ENCODE data around the gene CLCN7. TPM values are rescaled to one million over a fixed set of nuclear protein-coding genes. Genes with fewer than 3 reads are reported as not detected.

CLCN7 gene
- polyA plus RNA-seq, 1 donor from 2014 or later: 40.9 TPM

DNA sequence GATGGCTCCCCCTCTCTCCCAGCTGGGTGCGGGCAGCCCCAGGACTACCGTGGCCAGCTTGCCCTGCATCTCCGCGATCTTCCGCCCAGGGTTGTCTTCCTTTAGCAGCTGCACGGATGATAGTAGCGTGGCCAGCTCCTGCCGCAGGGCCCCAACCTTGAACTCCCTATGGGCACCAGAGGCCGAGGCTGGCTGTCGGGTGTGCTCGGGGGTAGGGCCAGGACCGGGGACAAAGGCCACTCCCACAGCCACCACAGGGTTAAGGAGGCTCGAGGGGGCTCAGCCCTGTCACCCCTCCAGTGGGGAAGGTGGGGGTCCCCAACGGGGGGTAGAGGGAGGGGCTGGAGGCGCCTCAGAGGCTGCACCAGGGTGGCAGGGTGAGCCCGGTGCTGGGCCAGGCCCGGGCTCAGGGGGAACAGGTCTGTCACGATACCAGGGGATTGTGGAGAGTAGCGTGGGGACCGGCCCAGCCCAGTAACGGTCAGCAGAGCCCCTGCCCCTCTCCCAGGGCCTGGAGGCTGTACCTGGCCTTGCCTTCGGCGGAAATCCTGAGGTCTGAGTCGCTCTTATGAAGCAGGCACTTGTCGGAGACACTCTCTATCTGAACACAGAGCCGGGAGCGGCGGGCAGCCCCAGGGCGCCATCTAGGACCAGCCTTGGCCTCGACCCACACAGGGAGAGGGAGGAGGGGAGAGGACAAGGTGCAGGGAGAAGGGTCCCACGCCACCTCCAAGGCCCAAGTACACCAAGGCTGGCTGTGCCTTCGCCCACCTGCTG is 38.7 kb downstream of the CLCN7 start:
- Histone ChIP-seq H3K9me3 (ENCODE audit: low read length) (no peaks in the 10 kb centered on the region), H3K27me3 (ENCODE audit: insufficient read depth, low read depth, low read length) (no peaks in the 10 kb centered on the region), H4K20me1 (ENCODE audit: insufficient read depth) (no peaks in the 10 kb centered on the region), H3F3A (ENCODE audit: insufficient read depth, low read length, poor library complexity, severe bottlenecking) (no peaks in the 10 kb centered on the region), H3K9me2 (ENCODE audit: insufficient read depth, low read length) (no peaks in the 10 kb centered on the region), H3K36me3 (ENCODE audit: insufficient read depth, low read length) (no peaks in the 10 kb centered on the region), H3K27ac (ENCODE audit: low read length) (no peak overlapping the region), H3K4me2 (ENCODE audit: low read length) (no peak overlapping the region), H3K79me2 (replicated peaks; ENCODE audit: insufficient read depth, low read length) (no peaks in the 10 kb centered on the region), H3K4me3 (ENCODE audit: low read length) (no peak overlapping the region), H2AFZ (ENCODE audit: low read depth, low read length) (no peak overlapping the region), H3K9ac (ENCODE audit: low read length) (no peak overlapping the region)
- TF ChIP-seq TAF1 (IDR thresholded peaks at IDR 0.05; ENCODE audit: low read depth) (no peak), RAD21 (conservative IDR thresholded peaks at IDR 0.05) (no peak), POLR2AphosphoS5 (IDR thresholded peaks at IDR 0.05) (no peak), EZH2 (IDR thresholded peaks at IDR 0.05; ENCODE audit: borderline replicate concordance, insufficient read depth, low read length, poor library complexity, severe bottlenecking) (no peak), SMC3 (conservative IDR thresholded peaks at IDR 0.05; ENCODE audit: poor library complexity) (no peak), MXI1 (conservative IDR thresholded peaks at IDR 0.05; ENCODE audit: poor library complexity, severe bottlenecking) (no peak), EP300 (conservative IDR thresholded peaks at IDR 0.05; ENCODE audit: poor library complexity, severe bottlenecking) (no peak)
- TF ChIP-seq, protein P1, sequence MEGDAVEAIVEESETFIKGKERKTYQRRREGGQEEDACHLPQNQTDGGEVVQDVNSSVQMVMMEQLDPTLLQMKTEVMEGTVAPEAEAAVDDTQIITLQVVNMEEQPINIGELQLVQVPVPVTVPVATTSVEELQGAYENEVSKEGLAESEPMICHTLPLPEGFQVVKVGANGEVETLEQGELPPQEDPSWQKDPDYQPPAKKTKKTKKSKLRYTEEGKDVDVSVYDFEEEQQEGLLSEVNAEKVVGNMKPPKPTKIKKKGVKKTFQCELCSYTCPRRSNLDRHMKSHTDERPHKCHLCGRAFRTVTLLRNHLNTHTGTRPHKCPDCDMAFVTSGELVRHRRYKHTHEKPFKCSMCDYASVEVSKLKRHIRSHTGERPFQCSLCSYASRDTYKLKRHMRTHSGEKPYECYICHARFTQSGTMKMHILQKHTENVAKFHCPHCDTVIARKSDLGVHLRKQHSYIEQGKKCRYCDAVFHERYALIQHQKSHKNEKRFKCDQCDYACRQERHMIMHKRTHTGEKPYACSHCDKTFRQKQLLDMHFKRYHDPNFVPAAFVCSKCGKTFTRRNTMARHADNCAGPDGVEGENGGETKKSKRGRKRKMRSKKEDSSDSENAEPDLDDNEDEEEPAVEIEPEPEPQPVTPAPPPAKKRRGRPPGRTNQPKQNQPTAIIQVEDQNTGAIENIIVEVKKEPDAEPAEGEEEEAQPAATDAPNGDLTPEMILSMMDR (IDR thresholded peaks at IDR 0.05; ENCODE audit: poor library complexity, severe bottlenecking): no peak
- TF ChIP-seq, protein P2, sequence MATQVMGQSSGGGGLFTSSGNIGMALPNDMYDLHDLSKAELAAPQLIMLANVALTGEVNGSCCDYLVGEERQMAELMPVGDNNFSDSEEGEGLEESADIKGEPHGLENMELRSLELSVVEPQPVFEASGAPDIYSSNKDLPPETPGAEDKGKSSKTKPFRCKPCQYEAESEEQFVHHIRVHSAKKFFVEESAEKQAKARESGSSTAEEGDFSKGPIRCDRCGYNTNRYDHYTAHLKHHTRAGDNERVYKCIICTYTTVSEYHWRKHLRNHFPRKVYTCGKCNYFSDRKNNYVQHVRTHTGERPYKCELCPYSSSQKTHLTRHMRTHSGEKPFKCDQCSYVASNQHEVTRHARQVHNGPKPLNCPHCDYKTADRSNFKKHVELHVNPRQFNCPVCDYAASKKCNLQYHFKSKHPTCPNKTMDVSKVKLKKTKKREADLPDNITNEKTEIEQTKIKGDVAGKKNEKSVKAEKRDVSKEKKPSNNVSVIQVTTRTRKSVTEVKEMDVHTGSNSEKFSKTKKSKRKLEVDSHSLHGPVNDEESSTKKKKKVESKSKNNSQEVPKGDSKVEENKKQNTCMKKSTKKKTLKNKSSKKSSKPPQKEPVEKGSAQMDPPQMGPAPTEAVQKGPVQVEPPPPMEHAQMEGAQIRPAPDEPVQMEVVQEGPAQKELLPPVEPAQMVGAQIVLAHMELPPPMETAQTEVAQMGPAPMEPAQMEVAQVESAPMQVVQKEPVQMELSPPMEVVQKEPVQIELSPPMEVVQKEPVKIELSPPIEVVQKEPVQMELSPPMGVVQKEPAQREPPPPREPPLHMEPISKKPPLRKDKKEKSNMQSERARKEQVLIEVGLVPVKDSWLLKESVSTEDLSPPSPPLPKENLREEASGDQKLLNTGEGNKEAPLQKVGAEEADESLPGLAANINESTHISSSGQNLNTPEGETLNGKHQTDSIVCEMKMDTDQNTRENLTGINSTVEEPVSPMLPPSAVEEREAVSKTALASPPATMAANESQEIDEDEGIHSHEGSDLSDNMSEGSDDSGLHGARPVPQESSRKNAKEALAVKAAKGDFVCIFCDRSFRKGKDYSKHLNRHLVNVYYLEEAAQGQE (IDR thresholded peaks at IDR 0.05; ENCODE audit: borderline replicate concordance): no peak

DNA sequence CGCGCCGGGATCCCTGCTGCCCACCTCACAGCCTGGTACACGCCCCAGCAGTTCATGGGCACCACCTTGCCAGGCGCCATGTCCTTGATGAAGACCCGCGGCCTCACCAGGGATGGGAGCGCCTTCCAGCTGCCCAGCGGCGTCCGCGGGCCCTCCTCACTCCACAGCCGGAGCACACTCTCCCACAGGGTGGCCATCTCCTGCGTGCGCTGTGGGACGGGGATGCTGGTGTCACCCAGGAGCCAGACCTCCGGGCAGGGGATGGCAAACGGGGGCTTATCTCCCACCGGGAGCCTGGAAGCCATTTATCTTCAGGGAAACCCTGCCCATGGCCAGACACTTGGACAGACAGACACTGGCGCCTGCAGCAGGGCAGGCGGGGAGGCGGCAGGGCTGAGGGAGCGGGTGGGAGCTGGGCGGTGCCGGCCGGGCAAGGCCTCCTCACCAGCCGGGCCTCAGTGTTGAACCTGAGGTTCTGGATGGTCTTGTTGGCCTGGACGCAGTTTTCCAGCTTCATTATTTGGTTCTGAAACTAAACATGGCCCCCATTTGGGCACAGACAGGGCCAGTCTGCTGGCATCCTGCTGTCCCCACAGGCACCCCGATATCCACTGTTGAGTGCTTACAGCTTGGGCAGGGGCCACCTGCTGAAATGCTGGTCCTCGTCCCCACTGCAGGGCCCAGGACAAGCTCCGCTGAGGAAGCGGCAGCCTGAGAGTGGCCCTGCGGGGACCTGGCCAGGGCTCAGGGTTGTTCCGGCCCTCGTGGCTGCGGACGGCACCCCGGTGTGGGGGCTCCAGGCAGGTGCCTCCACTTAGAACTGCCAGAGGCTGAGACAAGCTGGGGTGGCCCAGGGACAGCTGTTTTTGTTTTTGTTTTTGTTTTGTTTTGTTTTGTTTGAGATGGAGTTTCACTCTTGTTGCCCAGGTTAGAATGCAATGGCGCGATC is 39.9 kb downstream of the CLCN7 start:
- Histone ChIP-seq H3K79me2 (replicated peaks; ENCODE audit: insufficient read depth, low read length) (no peaks in the 10 kb centered on the region), H3K9me2 (ENCODE audit: insufficient read depth, low read length) (no peaks in the 10 kb centered on the region), H3F3A (ENCODE audit: insufficient read depth, low read length, poor library complexity, severe bottlenecking) (no peaks in the 10 kb centered on the region), H3K4me2 (ENCODE audit: low read length) (no peak overlapping the region), H3K36me3 (ENCODE audit: insufficient read depth, low read length) (no peaks in the 10 kb centered on the region), H4K20me1 (ENCODE audit: insufficient read depth) (no peaks in the 10 kb centered on the region), H3K9ac (ENCODE audit: low read length) (no peak overlapping the region), H3K9me3 (ENCODE audit: low read length) (no peaks in the 10 kb centered on the region), H3K4me3 (ENCODE audit: low read length) (no peak overlapping the region), H3K27ac (ENCODE audit: low read length) (no peak overlapping the region), H2AFZ (ENCODE audit: low read depth, low read length) (no peak overlapping the region), H3K27me3 (ENCODE audit: insufficient read depth, low read depth, low read length) (no peaks in the 10 kb centered on the region)
- TF ChIP-seq, protein P1 (IDR thresholded peaks at IDR 0.05; ENCODE audit: poor library complexity, severe bottlenecking): no peak
- no peak for TF ChIP-seq MXI1 (conservative IDR thresholded peaks at IDR 0.05; ENCODE audit: poor library complexity, severe bottlenecking)
- TF ChIP-seq TAF1 (IDR thresholded peaks at IDR 0.05; ENCODE audit: low read depth): no peak
- no peak for TF ChIP-seq RAD21 (conservative IDR thresholded peaks at IDR 0.05)
- TF ChIP-seq POLR2AphosphoS5 (IDR thresholded peaks at IDR 0.05): no peak
- TF ChIP-seq EZH2 (IDR thresholded peaks at IDR 0.05; ENCODE audit: borderline replicate concordance, insufficient read depth, low read length, poor library complexity, severe bottlenecking): no peak
- no peak for TF ChIP-seq SMC3 (conservative IDR thresholded peaks at IDR 0.05; ENCODE audit: poor library complexity)
- no peak for TF ChIP-seq EP300 (conservative IDR thresholded peaks at IDR 0.05; ENCODE audit: poor library complexity, severe bottlenecking)
- TF ChIP-seq, protein P2 (IDR thresholded peaks at IDR 0.05; ENCODE audit: borderline replicate concordance): no peak
